Activated gamma-delta T cell (primary cell): Measurements from ENCODE around the gene STAMBPL1.
A peak's percentile ranks its signal among the peaks of the same experiment; 100 is the strongest.
"Not testable (repeated sequence)": the region's sequence is repeated elsewhere in the genome, so short reads cannot be mapped to it uniquely, and the experiment has no call there.

Experiments used
- DNase-seq: peaks from one replicate; lab custom pipeline; 2025; lab: John Stamatoyannopoulos, UW
- total RNA-seq, 2 donors: gene quantifications; one replicate each; lab custom pipeline; 2026; lab: John Stamatoyannopoulos, UW

Gene STAMBPL1
- 39.1 to 51.6 reads per million in 2 donors for total RNA-seq

DNA sequence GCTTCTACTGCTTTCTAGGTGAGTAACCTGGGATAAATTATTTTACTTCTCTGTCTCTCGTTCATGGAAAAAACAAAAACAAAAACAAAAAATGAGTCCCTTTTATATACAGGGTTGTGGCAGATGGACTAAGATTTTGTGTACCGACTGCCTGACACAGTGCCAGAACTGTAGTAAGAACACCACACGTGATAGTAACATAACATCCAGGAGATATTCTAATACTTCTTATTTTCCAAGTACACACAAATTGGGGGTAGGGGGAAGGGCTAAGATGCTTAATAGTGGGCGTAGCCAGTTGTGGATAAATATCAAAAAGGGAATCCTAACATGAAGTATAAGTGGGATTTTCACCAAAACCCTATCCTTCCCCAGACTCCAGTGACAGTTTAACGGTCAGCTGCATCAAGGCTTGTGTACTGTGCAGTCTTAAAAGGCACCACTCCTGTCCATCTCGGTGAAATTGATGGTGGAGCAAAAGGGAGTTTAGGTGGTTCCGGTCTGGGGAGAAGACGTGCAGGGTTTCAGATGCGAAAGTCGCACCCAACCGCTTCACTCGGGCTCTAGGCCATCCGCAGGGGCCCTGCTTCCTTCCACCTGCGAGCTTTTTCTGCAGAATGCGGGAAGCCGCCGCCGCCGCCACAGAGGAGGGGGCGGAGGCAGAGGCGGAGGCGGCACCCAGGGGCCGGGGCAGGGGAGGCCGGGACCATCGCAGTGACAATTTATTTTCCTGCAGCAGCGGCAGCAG, at the start of gene STAMBPL1:
Gene STAMBPL1, plus strand, starts transcription at position 712 of the 748 bp plus-strand sequence. CDS start 21,464 bp downstream, outside the sequence.
- DNase-seq: peak; percentile 59

DNA sequence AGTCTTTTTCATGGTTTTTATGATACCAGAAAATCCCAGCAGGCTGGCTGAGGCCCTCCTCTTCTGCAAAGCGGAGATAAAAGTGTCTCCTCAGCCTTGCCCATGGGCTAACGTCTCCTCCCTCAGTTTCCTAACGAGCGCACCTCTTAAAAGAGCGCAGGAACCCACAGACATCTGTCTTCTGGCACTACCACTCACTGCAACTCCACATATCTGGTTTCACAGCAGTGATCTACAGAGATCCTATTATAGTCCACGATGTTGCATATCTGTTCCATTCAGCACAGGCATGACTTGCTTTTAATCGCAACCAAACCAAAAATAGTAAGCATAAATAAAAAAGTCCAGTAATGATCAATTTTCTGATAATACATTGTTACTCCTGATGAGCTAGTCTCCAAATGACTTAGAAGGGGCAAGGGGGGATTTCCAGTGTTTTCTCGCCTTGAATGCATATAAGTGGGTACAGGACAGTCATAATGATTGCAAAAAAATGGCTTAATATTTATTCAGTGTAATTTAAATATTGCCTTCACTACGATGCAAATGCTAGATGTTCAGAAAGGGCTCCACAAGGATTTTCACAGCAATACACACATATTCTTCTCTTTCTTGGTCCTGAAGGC, 49.3 kb upstream of the STAMBPL1 start:
- DNase-seq: no peak

DNA sequence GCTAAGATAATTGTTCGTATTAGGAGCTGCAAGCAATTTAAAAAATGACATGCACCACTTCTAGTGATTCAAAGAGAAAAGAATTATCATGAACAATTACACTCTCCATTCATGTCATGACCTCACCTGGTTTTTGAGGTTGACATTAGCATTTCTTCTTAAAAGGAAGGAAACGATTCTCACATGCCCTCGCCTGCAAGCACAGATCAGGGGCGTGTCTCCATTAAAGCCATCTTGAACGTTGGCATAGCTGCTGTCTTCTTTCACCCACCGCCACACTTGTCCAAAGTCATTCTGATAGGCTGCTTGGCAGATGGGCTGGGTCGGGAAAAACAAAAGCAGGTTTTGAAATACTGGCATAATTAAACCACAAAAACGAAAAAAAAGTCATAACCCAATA, 48.3 kb upstream of the STAMBPL1 start:
- no peak for DNase-seq

DNA sequence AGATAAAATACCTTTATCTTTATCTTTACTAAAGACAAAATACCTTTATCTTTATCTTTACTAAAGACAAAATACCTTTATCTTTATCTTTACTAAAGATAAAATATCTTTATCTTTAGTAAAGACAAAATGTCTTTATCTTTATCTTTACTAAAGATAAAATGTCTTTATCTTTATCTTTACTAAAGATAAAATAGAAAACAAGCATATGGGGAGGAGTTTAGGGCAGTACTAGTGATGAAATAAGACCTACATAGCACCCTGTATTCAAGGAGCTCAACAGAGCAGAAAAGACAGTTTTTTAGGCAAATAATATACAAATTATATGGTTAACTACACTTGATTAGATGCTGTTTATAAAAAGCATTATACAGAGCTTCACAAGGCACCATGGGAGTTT, 47.7 kb upstream of the STAMBPL1 start:
- DNase-seq: no peak

DNA sequence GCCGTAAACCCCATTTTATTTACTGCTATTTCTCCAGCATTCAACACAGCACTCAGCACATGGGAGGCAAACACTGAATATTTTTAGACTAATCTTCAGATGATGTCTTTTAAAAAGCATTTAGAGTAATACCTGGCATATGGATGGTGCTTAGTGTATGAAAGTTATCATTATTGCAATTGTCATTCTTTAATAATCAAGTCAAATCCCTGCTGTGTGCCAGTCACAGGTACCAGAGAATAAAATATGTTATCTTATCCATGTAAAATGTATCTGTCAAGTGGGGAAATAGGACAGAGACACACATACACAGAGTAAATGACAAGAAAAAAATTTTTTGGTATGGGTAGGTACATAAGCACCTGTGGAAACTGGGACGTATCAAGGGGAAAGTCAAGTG, 46.9 kb upstream of the STAMBPL1 start:
- no peak for DNase-seq

DNA sequence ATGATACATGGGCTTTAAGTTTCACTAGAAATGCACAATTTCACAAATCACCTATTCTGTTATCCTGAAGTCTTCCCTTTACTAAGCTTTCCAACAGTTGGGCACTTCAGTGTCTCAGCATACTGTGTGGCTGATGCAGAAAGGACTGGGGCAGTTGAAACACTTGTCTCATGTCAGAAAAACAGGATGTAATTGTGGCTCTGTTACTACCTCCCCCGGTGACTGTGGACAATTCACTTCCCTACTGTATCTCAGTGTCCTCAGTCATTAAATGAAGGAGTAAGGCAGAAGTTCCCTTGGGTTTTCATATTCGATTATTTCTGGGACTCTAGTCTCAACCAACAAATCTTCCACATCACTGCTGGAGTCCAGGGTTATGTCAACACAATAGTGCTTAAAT, 46.3 kb upstream of the STAMBPL1 start:
- DNase-seq: no peak

DNA sequence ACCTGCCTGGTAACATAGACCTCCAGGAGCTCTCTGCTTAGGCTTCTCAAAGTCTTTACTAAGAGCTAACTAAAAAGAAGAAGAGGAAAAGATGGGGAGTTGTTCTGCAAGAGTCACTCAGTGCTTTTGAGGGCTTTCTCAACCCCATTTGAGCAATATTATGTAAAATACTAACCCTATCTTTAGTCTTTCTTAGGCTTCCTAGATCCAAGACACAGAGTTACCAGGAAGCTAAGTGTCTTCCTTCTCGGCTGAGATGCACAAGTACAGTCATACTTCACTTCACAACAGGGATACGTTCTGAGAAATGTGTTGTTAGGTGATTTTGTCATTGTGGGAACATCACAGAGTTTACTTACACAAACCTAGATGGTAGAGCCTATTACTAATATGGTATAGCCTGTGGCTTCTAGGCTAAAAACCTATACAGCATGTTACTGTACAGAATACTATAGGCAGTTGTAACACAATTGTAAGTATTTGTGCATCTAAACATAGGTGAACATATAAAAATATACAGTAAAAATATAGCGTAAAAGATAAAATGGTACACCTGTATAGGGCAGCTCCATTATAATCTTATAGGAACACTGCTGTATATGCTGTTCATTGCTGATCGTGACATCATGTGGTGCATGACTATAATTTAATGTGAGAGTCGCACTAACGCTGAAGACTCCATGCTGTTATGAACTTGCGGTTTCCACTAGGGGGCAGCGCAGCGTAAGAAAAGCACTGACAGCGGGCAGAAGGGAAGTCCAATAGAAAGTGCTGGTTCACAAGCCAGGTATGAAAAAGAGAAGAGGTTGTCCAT, 44.7 kb upstream of the STAMBPL1 start:
- no peak for DNase-seq

DNA sequence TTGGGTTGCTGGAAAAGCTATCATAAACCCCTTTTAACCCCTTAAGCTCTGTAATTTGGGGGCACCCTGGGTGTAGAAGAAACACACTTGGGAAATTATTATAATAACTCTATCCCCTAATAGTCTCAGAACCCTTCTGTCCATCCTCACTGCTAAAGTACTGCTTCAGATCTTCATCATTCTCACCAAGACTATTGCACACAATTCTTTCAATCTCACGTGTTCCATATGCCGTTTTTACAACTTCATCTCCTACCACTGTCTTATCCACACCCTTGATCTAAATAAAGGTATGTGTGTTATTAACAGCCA, 44.2 kb upstream of the STAMBPL1 start:
- no peak for DNase-seq

DNA sequence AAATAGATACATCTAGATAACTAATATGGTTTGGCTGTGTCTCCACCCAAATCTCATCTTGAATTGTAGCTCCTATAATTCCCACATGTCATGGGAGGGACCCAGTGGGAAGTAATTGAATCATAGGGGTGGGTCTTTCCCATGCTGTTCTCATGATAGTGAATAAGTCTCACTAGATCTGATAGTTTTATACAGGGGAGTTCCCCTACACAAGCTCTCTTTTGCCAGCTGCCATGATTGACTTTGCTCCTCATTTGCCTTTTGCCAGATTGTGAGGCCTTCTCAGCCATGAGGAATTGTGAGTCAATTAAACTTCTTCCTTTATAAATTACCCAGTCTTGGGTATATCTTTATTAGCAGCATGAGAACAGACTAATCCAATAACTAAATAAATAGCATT, 42.4 kb upstream of the STAMBPL1 start:
- DNase-seq: not testable (repeated sequence)

DNA sequence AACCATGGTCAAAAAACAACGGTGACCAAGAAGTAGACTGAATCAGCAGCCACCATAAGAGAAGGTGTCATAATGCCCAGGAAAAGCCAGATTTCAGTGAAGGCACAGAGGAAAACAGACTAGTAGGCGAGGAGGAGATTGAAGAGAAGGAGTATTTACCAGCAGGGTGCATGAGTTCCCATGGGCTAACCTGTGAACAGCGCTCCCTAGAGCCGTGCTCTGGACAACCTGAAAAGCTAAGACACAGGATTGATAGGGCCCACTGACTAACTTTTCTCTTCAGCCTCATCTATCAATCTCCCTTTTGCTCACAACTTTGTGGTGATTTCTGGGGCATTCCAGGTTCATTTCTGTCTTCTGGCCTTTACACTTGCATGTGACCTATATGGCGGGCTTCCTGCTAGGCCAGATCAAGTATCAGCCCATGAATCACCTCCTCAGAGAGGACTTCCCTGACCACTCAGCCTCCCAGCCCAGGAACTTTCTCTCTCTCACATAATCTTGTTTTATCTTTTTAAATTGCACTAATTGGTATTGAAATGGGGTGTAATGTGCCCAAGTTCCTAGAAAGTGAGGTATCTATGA, 41.2 kb upstream of the STAMBPL1 start:
- no peak for DNase-seq

DNA sequence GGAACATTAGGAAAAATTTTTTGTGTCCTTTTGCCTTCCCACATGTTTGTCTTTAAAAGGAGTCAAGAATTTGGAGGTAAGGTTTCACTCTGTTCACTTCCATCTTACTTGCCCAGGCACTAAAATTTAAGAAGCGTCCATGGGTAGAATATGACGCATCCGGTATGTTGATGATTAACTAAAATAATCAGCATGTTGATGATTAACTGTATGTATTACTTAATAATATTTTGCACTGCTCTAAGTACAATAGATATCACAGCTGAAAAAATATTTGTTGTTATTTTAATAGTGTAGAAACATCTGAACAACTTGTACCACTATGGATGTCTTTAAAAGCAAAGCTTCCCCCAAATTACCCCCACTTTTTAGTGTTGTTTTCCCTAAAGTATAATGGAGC, 39.9 kb upstream of the STAMBPL1 start:
- DNase-seq: no peak

DNA sequence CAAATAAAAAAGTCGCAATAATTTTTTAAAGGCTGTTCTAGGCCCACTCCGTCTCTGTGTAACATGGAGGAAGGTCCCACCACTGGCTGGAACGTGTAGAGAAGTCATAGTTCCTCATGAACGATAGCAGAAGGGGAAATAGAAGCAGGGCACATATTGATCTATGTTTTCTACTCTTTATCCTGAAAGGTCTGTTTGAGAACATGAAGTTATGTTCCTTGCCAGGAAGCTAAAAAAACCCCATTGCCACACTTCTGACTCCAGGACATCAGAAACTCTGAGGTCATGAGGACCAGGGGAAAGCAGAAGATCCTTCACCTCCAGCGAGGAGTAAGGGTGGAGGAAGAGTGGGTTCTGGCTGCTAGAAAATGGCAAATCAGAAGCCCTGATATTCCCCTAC, 39.2 kb upstream of the STAMBPL1 start:
- DNase-seq: no peak

DNA sequence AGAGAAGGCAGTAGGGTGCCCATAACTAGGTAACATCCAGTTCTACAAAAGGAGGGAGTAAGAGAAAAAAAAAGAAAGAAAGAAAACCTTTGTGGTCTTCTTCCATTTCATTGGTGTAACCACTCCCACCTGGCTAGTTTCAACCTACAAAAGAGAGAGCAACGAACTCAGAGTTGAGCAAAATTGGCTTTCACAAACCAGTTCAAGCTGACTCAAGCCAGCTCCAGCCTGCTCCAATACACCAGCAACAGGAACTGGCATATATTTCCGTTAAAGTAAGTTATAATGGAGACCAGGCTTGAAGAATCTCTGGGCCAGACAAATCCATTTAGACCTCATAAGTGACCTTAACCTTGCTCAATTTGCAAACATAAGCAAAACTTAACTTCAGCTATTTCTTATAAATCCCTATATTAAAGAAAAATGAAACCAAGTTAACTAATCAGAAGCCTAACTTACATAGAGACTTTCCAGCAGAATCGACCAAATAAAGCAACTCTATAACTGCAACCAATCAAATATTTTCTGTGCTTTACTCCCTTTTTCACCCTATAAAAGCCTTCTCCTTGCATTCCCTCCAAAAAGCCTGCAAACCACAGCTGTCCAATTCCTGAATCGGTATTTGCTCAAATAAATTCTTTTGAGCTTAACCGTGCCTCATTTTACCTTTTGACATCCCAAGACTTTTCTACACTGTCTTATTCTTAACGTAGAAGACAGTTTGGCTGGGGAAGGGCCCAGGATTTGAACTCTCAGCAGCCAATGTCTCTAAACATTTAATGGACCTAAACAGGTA, 38.5 kb upstream of the STAMBPL1 start:
- DNase-seq: no peak

DNA sequence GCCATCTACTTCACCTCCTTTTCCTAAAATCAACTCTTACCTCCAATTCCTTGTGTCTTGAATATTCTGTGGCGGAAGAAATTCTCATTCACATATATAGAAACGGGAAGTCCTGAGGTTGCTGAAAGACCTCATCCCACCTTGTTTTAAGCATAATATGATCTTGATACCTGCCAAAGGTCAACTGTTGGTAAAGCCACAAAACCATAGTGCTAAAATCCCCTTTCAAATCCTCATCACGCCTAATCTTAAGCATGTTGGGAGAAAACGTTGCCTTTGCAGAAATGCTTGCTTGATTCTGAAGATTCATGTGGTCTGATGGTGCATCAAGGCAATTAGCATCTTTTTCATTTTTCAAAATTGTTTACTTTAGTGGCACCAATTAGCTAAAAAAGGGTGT, 36.9 kb upstream of the STAMBPL1 start:
- no peak for DNase-seq

DNA sequence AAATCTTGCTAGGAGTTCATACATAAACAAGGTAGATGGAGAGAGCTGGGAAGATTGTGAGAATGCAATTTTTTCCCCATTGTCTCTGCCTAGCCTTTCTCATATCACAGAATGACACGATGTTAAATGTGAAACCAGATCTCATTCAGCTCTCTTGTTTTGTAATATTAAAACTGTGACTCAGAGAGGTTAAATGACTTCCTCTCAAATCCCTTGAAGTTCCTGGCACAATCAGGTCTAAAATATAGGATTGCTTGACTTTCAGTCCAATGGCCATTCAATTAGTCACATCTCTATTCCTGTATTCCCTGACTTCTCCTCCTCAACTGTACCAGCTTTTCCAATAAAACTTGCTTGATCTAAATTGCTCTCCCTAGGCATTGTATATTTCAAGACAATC, 31.5 kb upstream of the STAMBPL1 start:
- DNase-seq: no peak

DNA sequence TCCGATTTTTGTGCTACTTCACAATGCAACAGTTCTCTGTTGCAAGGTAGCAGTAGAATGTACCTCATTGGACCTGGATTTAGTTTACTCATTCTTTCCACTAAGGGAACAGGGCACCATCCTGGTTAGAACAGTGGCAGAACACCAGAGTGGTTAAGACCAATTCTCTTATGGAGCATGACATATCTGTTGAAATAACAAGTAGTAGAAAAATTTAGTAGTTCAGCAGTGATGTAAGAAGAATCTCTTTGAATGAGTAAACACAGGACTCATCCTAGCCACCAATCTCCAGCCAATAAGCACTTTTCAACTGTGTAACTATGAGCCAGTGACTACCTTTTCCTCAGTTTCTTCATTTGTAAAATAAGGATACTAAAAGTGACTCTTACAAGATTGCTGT, 30.8 kb upstream of the STAMBPL1 start:
- no peak for DNase-seq

DNA sequence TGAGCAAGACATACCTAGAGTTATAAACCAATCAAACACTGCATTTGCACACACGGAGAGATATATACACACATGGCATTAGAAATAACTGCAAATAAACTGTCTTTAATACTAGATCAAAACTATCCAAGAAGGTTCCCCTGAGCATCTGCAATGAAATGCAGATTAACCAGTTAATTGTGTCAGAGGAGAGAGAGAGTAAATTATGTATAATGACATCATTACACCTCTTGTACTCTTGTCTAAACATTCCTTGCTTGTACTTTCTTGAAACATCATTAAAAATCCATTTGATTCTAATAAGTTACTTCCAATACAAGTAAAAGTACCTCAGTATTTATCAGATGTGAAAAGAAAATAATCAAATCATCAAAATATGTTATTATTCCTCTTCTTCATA, 29.3 kb upstream of the STAMBPL1 start:
- DNase-seq: no peak

DNA sequence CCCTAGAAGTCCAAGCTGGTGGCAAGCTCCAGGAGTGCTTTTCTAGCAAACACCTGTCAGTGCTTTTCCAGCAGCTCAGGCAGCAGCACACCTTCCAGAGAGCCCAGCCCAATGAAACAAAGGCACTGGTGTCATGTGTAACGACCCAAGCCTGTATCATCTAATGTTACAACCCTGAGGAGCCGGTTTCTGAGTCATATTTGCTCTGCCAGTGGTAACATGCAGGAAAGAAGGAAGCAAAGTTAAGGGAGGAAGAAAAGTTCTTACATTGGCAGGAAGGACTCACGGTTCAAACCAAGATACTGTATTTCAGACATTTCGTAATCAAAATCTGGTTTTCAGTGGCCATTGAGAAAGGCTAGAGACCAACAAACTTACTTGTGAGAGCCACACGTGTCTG, 28.3 kb upstream of the STAMBPL1 start, which contains the start of gene ANKRD22:
Gene ANKRD22, minus strand, starts transcription at position 139 of the 400 bp plus-strand sequence. CDS start 237 bp downstream, outside the sequence.
- DNase-seq: no peak

DNA sequence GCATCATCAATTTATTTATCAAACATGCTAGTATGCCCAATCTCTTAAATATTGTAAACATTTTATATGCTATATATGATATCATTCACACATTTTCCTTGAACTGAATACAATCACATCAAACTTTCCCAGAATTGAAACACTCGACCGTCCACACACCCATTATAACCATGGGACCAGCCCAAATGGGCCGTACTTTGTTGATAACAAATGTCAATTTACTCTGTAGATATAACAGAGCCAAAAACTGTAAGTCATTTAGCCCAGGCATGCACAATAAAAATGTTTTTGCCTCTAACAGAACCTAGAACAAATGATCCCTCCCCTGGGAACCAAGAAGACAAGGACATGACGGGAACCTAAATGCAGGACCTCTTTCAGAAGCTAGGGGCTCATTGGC, 27.7 kb upstream of the STAMBPL1 start:
- DNase-seq: no peak

DNA sequence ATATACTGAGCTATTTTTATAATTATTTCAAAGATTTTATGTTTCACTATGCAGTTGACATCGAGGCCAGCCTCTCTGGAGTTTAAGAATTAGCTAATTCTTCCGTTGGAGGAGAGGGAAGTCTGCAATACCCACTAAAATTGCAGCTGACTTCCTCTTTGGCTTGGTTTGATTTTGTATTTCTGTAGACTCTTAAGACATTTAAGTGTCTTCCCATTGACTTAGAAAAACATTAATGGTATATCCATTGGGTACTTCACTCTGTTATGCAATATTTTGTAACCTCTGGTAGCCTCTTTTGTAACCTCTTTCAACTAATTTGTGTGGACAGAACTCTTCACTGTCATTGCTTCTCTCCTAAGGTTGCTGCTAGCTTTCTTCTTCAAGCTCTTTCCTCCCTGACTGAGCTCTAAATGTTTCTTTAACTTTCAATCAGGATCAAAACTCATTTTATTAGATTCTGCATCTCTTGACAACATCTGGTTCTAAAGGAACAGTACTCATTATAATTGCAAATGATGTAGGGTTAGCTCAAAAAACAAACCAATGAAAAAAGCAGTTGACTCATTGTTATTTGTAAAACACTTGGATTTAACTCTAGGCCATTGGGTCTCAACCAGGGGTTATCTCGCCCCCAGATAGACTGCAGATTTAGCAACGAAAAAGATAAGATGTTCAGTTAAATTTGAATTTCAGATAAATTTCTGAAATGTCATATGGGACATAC, 26.7 kb upstream of the STAMBPL1 start:
- DNase-seq: no peak

DNA sequence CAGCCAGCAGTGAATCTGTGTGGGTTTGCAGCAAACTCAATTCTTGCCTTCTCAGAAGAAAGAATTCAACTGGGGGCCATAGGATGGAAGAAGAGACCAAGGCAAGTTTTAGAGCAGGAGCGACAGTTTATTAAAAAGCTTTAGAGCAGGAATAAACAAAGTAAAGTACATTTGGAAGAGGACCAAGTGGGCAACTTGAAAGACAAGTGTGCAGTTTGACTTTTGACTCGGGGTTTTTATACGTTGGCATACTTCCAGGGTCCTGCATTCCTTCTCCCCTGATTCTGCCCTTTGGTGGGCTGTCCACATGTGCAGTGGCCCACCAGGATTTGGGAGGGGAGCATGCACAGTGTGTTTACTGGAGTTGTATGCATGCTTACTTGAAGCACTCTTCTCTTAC, 25.4 kb upstream of the STAMBPL1 start:
- DNase-seq: no peak
